GM10266 (cell line): Measurements from ENCODE around the gene CILP.

Experiments used
- DNase-seq: peaks from one replicate; pipeline ENCODE4 v3.0.0; 2012; ENCODE audit errors: extremely low spot score
- TF ChIP-seq, protein P1 (sequence below): IDR thresholded peaks from 2 replicates; pipeline ENCODE4 v1.5.1; 2012; ENCODE audit warnings: mild to moderate bottlenecking, low read depth; ENCODE audit not compliant: control insufficient read depth, insufficient read depth; ENCODE audit errors: missing control alignments

The CILP gene

DNA sequence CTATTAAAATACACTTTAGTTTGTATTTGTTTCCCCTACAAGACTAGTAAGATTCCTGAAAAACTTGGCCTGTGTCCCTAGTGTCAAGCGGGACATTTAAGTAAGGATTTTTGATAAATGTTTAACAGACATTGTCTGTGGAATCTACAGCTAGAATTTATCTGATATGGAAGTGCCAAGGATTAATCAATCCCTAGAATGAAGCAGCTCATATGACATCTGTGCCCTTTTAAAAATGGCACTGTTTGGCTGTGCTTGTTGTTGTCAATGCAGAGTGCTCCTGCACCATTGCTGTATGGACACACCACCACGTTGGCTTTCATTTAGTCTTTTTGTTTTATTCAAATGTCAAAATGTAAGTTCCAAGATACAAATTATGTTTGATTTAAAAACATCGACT lies 63.4 kb downstream of the CILP start:
- DNase-seq, result no peak
- TF ChIP-seq, protein P1, sequence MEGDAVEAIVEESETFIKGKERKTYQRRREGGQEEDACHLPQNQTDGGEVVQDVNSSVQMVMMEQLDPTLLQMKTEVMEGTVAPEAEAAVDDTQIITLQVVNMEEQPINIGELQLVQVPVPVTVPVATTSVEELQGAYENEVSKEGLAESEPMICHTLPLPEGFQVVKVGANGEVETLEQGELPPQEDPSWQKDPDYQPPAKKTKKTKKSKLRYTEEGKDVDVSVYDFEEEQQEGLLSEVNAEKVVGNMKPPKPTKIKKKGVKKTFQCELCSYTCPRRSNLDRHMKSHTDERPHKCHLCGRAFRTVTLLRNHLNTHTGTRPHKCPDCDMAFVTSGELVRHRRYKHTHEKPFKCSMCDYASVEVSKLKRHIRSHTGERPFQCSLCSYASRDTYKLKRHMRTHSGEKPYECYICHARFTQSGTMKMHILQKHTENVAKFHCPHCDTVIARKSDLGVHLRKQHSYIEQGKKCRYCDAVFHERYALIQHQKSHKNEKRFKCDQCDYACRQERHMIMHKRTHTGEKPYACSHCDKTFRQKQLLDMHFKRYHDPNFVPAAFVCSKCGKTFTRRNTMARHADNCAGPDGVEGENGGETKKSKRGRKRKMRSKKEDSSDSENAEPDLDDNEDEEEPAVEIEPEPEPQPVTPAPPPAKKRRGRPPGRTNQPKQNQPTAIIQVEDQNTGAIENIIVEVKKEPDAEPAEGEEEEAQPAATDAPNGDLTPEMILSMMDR, result no peak

DNA sequence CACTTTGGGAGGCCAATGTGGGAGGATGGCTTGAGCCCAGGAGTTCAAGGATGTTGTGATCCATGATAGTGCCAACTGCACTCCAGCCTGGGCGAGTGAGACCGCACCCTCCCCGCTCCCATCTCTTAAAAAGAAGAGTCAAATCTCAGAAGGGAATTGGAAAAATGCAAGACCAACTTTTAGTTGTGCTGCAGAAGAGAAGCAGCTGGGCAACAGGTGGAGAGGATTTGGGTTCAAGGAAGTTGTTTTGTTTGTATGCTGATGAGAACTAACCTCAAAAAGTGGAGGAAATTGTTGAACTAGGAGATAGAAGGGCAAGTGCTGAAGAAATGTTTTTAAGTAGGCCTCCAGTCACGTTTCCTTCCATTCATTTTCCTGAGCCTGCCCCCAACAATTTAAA lies 64.8 kb downstream of the CILP start:
- TF ChIP-seq, protein P1, result no peak
- no peak for DNase-seq
